ENCODE results near the gene OBP2B.

GRCh38 chr9:133163504-133164172, 45.4 kb downstream of the OBP2B start, which contains the start of gene GBGT1:
- TF ChIP-seq CTCF (IDR thresholded peaks at IDR 0.05) = no peak
- TF ChIP-seq POLR2A (IDR thresholded peaks at IDR 0.05) = no peak

All from testis (tissue), 2 donors.